Esophagus muscularis mucosa (tissue), 3 donors: ENCODE measurements around the gene ISOC1.

Experiments used
- POLR2A ChIP-seq: fragments of 450-650 bp; IDR thresholded peaks from one replicate; pipeline ENCODE4 v1.6.1; 2017; ENCODE audit warnings: antibody characterized with exemption, moderate library complexity, mild to moderate bottlenecking, low read depth
- POLR2AphosphoS5 ChIP-seq, 2 donors: sonication (generic); formaldehyde crosslinking; IDR thresholded peaks; one replicate each; pipeline ENCODE4 v1.6.1; 2017; ENCODE audit warnings: antibody characterized with exemption in 2 of 2
- TF ChIP-seq, protein P1 (sequence below), 3 experiments: fragments of 200-600 bp in 2 of 3; fragments of 450-650 bp in 1 of 3; sonication (generic) in 2 of 3; IDR thresholded peaks; one replicate each; pipeline ENCODE4 v1.5.1; 2017 to 2019; ENCODE audit warnings: antibody characterized with exemption in 3 of 3, mild to moderate bottlenecking in 2 of 3, moderate library complexity in 1 of 3

GRCh38 chr5:129141078-129141477 lies 46.5 kb downstream of the ISOC1 start:
- TF ChIP-seq POLR2AphosphoS5 (IDR thresholded peaks at IDR 0.05) (no peak), POLR2A (no peak)
- TF ChIP-seq, protein P1, sequence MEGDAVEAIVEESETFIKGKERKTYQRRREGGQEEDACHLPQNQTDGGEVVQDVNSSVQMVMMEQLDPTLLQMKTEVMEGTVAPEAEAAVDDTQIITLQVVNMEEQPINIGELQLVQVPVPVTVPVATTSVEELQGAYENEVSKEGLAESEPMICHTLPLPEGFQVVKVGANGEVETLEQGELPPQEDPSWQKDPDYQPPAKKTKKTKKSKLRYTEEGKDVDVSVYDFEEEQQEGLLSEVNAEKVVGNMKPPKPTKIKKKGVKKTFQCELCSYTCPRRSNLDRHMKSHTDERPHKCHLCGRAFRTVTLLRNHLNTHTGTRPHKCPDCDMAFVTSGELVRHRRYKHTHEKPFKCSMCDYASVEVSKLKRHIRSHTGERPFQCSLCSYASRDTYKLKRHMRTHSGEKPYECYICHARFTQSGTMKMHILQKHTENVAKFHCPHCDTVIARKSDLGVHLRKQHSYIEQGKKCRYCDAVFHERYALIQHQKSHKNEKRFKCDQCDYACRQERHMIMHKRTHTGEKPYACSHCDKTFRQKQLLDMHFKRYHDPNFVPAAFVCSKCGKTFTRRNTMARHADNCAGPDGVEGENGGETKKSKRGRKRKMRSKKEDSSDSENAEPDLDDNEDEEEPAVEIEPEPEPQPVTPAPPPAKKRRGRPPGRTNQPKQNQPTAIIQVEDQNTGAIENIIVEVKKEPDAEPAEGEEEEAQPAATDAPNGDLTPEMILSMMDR (IDR thresholded peaks at IDR 0.05), result no peak
